Karpas-422 (cell line): ENCODE results near the gene RAD23B. TPM values are rescaled to one million over a fixed set of nuclear protein-coding genes. Genes with fewer than 3 reads are reported as not detected.

Source experiments
- DNase-seq: peaks from one replicate; pipeline ENCODE4 v3.0.0-alpha.2; 2015
- H2AFZ ChIP-seq: fragments of 200-600 bp; sonication (generic); 2 replicates; pipeline ENCODE4 v1.6.1; 2014; ENCODE audit warnings: antibody characterized with exemption, low read length, mixed read lengths
- H3K27ac ChIP-seq: fragments of 200-600 bp; sonication (generic); 2 replicates; pipeline ENCODE4 v1.5.1; 2014; ENCODE audit warnings: mild to moderate bottlenecking, low read length, moderate library complexity
- H3K27me3 ChIP-seq: fragments of 200-600 bp; sonication (generic); 2 replicates; pipeline ENCODE4 v1.6.1; 2014; ENCODE audit warnings: low read length, mixed read lengths
- H3K36me3 ChIP-seq: fragments of 200-600 bp; sonication (generic); 2 replicates; pipeline ENCODE4 v1.6.1; 2014; ENCODE audit warnings: low read length, mixed read lengths; ENCODE audit not compliant: insufficient read depth
- H3K4me1 ChIP-seq: fragments of 200-600 bp; sonication (generic); 2 replicates; pipeline ENCODE4 v1.6.1; 2014; ENCODE audit warnings: mild to moderate bottlenecking, low read length, mixed read lengths
- H3K4me2 ChIP-seq: fragments of 200-600 bp; sonication (generic); 2 replicates; pipeline ENCODE4 v1.6.1; 2014; ENCODE audit warnings: low read length, low read depth, mild to moderate bottlenecking; ENCODE audit not compliant: poor library complexity, severe bottlenecking
- H3K4me3 ChIP-seq: fragments of 200-600 bp; sonication (generic); 2 replicates; pipeline ENCODE4 v1.5.1; 2014; ENCODE audit warnings: mild to moderate bottlenecking, antibody characterized with exemption, low read length, mixed read lengths
- H3K79me2 ChIP-seq: fragments of 200-600 bp; sonication (generic); 2 replicates; pipeline ENCODE4 v1.6.1; 2014; ENCODE audit warnings: mild to moderate bottlenecking, low read length, mixed read lengths
- H3K9ac ChIP-seq: fragments of 200-600 bp; sonication (generic); 2 replicates; pipeline ENCODE4 v1.6.0; 2014; ENCODE audit warnings: low read length
- H3K9me2 ChIP-seq: fragments of 200-600 bp; sonication (generic), shearing (Covaris generic); replicated peaks from 2 replicates; pipeline ENCODE4 v1.6.0; 2014; ENCODE audit warnings: mild to moderate bottlenecking, low read length, moderate library complexity; ENCODE audit not compliant: insufficient read depth
- H3K9me3 ChIP-seq: fragments of 300-700, 200-600 bp; sonication (generic); 2 replicates; pipeline ENCODE4 v1.6.1; 2014; ENCODE audit warnings: low read length, mixed read lengths
- H4K20me1 ChIP-seq: fragments of 200-600 bp; sonication (generic); 2 replicates; pipeline ENCODE4 v1.6.1; 2014; ENCODE audit warnings: mild to moderate bottlenecking, antibody characterized with exemption, low read length, low read depth; ENCODE audit not compliant: insufficient read depth
- total RNA-seq: library from RNA; depleted of rRNA; stranded (reverse); fragments of >200 nt; shearing (Covaris generic); gene quantifications from 2 replicates; pipeline ENCODE4 v1.2.3, GENCODE V29; 2014; ENCODE audit warnings: low replicate concordance

Gene RAD23B
- total RNA-seq, 1 experiment from 2014 or later: 60.2 TPM

DNA sequence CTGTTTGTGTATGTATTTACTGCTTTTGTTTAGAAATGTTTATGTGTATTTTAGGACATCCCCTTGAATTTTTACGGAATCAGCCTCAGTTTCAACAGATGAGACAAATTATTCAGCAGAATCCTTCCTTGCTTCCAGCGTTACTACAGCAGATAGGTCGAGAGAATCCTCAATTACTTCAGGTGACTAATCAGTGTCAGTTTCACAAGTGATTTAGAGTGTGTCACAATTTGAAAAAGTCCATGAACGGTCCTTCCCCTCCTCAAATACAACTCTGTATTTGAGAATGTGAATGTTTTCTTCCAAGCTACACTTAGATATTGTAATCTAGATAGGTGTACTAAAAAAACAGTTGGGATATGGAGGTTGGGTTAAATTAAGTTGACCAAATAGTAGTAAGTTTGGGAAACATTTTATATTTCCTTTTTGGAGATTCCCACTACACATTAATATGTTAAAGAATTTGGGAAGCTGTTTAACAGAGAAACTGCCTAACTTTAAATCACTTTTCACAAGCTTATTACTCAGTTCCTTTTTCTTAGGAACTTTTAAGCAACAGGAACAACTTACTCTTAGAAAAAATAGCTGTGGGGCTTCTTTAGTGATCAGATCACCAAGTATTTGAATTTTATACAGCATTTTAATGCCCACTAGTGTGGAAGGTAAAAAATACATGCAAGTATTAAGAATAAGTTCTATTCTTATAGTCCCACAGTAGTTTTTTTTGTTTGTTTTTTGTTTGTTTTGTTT lies 40.9 kb downstream of the RAD23B start:
- no peaks in the 10 kb centered on the region for H3K27me3 ChIP-seq
- H4K20me1 ChIP-seq: peaks cover 13% of the 10 kb centered on the region; the same call in 1 of the 2 replicates
- peaks cover 85% of the 10 kb centered on the region for H3K36me3 ChIP-seq
- no peaks in the 10 kb centered on the region for H3K9me2 ChIP-seq
- no peaks in the 10 kb centered on the region for H3K9me3 ChIP-seq
- no peak overlapping the region for H3K4me3 ChIP-seq
- H3K9ac ChIP-seq: no peak overlapping the region
- H3K79me2 ChIP-seq: peaks cover 93% of the 10 kb centered on the region
- H2AFZ ChIP-seq: no peak overlapping the region
- no peak overlapping the region for H3K27ac ChIP-seq
- peaks cover 24% of the 10 kb centered on the region for H3K4me1 ChIP-seq
- DNase-seq: no peak
- H3K4me2 ChIP-seq: no peak overlapping the region

DNA sequence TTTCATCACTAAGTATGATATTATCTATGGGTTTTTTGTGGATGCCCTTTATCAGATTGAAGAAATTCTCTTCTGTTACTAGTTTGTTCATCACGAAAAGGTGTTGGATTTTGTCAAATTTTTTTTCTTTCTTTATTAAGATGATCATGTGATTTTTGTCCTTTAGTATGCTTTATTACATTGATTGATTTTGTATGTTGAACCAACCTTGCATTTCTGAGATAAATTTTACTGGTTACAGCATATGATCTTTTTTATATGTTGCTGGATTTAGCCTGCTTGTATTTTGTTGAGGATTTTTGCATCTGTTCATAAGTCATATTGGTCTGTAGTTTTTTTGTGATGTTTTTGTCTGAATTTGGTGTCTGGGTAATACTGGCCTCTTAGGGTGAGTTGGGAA lies 42.8 kb downstream of the RAD23B start:
- H3K4me2 ChIP-seq: no peak overlapping the region
- H3K36me3 ChIP-seq: peaks cover 83% of the 10 kb centered on the region
- no peak overlapping the region for H2AFZ ChIP-seq
- no peaks in the 10 kb centered on the region for H3K9me2 ChIP-seq
- H4K20me1 ChIP-seq: peaks cover 8% of the 10 kb centered on the region; the same call in 1 of the 2 replicates
- no peaks in the 10 kb centered on the region for H3K27me3 ChIP-seq
- no peaks in the 10 kb centered on the region for H3K9me3 ChIP-seq
- no peak for DNase-seq
- H3K27ac ChIP-seq: no peak overlapping the region
- peaks cover 28% of the 10 kb centered on the region for H3K4me1 ChIP-seq
- no peak overlapping the region for H3K9ac ChIP-seq
- H3K79me2 ChIP-seq: peaks cover 85% of the 10 kb centered on the region
- no peak overlapping the region for H3K4me3 ChIP-seq

DNA sequence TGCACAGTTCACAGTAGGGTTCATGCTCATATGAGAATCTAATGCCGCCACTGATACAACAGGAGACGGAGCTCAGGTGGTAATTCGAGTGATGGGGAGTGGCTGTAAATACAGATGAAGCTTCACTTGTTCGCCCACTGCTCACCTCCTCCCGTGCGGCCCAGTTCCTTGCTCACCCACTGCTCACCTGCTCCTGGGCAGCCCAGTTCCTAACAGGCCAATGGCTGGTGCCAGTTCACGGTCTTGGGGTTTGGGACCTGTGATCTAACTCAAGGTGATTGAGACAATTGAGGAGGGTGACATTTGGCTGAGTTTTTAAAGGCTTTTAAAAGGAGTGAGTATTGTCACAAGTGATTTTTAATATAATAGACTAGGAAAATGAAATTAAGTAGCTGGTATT lies 45.4 kb downstream of the RAD23B start:
- Histone ChIP-seq H3K9me3 (no peaks in the 10 kb centered on the region), H3K4me2 (peak overlapping the region; percentile 15), H3K4me3 (no peak overlapping the region), H3K27ac (no peak overlapping the region), H3K9me2 (no peaks in the 10 kb centered on the region), H3K9ac (no peak overlapping the region), H3K36me3 (peaks cover 83% of the 10 kb centered on the region), H3K27me3 (no peaks in the 10 kb centered on the region), H2AFZ (no peak overlapping the region), H3K4me1 (peaks cover 28% of the 10 kb centered on the region), H4K20me1 (peaks cover 12% of the 10 kb centered on the region; the same call in 1 of the 2 replicates), H3K79me2 (peaks cover 62% of the 10 kb centered on the region)
- DNase-seq: no peak

GRCh38 chr9:107330420-107330819 lies 47.3 kb downstream of the RAD23B start:
- Histone ChIP-seq H3K4me2 (no peak overlapping the region), H3K9me3 (no peaks in the 10 kb centered on the region), H4K20me1 (peaks cover 14% of the 10 kb centered on the region; the same call in 1 of the 2 replicates), H3K79me2 (peaks cover 45% of the 10 kb centered on the region), H3K27me3 (no peaks in the 10 kb centered on the region), H3K4me1 (peaks cover 28% of the 10 kb centered on the region), H3K4me3 (no peak overlapping the region), H3K36me3 (peaks cover 75% of the 10 kb centered on the region), H3K9me2 (no peaks in the 10 kb centered on the region), H2AFZ (no peak overlapping the region), H3K9ac (no peak overlapping the region), H3K27ac (no peak overlapping the region)
- DNase-seq: no peak

DNA sequence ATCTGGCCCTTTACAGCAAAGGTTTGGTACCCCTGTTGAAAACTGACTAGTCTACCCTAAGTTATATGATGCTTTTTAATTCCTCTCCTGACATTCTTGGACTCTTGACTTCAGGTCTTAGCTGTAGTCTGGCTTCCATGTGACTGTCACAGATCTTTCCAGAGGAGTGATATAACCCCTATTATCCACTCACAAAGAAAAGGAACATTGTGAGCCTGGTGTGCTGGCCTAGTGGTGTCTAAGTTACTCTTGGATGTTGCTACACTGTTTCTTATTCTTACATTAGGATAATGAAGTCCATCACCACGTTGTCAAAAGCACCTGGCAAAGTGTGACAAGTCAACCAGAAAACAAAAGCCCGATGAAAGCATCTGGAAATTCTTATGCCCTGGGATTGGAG lies 49.8 kb downstream of the RAD23B start:
- H3K79me2 ChIP-seq: peaks cover 23% of the 10 kb centered on the region
- no peaks in the 10 kb centered on the region for H3K9me2 ChIP-seq
- peaks cover 64% of the 10 kb centered on the region for H3K36me3 ChIP-seq

DNA sequence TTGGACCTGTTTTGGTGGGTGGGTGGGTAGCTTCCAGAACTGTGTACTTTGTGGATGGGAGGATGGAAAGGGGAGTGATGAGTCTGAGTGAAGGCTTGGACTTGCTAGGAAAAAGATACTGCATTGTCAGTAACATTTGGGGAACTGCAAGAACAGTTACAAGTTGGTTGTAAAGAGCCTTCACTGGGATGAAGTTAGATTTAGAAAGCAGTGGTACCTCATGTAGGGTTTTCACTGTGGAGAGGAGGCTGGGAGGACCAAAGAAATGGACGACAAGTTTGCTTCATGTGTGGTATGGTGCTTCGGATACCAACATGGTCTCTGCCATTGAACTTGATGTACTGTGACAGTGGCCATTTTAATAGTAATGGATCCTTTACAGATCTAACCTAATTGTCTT lies 50.3 kb downstream of the RAD23B start:
- no peak overlapping the region for H2AFZ ChIP-seq
- H3K27me3 ChIP-seq: no peaks in the 10 kb centered on the region
- H3K9ac ChIP-seq: no peak overlapping the region
- H3K4me1 ChIP-seq: peaks cover 11% of the 10 kb centered on the region
- peaks cover 18% of the 10 kb centered on the region for H3K79me2 ChIP-seq
- DNase-seq: no peak
- H3K27ac ChIP-seq: no peak overlapping the region
- H3K9me2 ChIP-seq: no peaks in the 10 kb centered on the region
- H3K4me3 ChIP-seq: no peak overlapping the region
- H3K4me2 ChIP-seq: no peak overlapping the region
- no peaks in the 10 kb centered on the region for H3K9me3 ChIP-seq
- peaks cover 12% of the 10 kb centered on the region; the same call in 1 of the 2 replicates for H4K20me1 ChIP-seq
- H3K36me3 ChIP-seq: peaks cover 59% of the 10 kb centered on the region

More for the DNA sequence above, 49.8 kb downstream of the RAD23B start:
- Histone ChIP-seq H3K27ac (no peak overlapping the region), H3K9me3 (no peaks in the 10 kb centered on the region), H3K4me3 (no peak overlapping the region), H2AFZ (no peak overlapping the region), H3K9ac (no peak overlapping the region), H3K4me1 (peaks cover 16% of the 10 kb centered on the region), H3K4me2 (no peak overlapping the region), H3K27me3 (no peaks in the 10 kb centered on the region), H4K20me1 (peaks cover 17% of the 10 kb centered on the region; the same call in 1 of the 2 replicates)
- no peak for DNase-seq

GRCh38 chr9:107334103-107334776 lies 51.2 kb downstream of the RAD23B start:
- Histone ChIP-seq H3K4me2 (no peak overlapping the region), H3K36me3 (peaks cover 54% of the 10 kb centered on the region), H3K9me2 (no peaks in the 10 kb centered on the region), H3K9ac (no peak overlapping the region), H3K27ac (no peak overlapping the region), H3K4me1 (peaks cover 2% of the 10 kb centered on the region), H2AFZ (no peak overlapping the region), H4K20me1 (0 out of 2 replicates have a peak, but pooled peaks cover 10% of the 10 kb centered on the region), H3K79me2 (peaks cover 11% of the 10 kb centered on the region; the same call in 1 of the 2 replicates), H3K27me3 (no peaks in the 10 kb centered on the region), H3K9me3 (no peaks in the 10 kb centered on the region), H3K4me3 (no peak overlapping the region)
- DNase-seq: no peak

DNA sequence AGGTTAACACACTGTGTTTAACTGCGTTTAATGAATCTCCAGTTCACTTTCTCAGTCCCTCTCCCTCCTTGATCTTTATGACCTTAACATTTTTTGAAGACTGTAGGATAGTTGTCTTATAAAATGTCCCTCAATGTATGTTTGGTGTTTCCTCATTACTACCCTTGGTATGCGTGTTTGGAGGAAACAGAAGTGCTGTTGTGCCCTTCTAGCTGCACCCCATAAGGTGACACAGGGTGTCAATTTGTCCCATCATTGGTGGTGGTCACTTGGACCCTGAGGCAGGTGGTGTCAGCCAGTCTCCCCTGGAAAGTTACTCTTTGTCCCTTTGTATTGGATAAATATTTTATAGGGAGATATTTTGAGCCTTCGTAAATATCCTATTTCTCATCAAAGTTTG lies 52.3 kb downstream of the RAD23B start:
- Histone ChIP-seq H3K79me2 (peaks cover 5% of the 10 kb centered on the region; the same call in 1 of the 2 replicates), H3K4me1 (no peaks in the 10 kb centered on the region), H3K27ac (no peak overlapping the region), H3K36me3 (peaks cover 43% of the 10 kb centered on the region; the same call in 1 of the 2 replicates), H3K4me3 (no peak overlapping the region), H3K9me3 (no peaks in the 10 kb centered on the region), H3K9me2 (no peaks in the 10 kb centered on the region), H3K27me3 (no peaks in the 10 kb centered on the region), H3K9ac (no peak overlapping the region), H4K20me1 (0 out of 2 replicates have a peak, but pooled peaks cover 10% of the 10 kb centered on the region), H2AFZ (no peak overlapping the region), H3K4me2 (no peak overlapping the region)
- DNase-seq: no peak
